ENCODE results near the gene SIPA1L3. TPM values are rescaled to one million over a fixed set of nuclear protein-coding genes. Genes with fewer than 3 reads are reported as not detected.

Gene SIPA1L3
- total and polyA plus RNA-seq, 10 of the 15 experiments (the other 5 are each of a cell fraction or from before 2014, with no cell fraction given), result 0.24 to 66.2 (median 19.1) TPM

DNA sequence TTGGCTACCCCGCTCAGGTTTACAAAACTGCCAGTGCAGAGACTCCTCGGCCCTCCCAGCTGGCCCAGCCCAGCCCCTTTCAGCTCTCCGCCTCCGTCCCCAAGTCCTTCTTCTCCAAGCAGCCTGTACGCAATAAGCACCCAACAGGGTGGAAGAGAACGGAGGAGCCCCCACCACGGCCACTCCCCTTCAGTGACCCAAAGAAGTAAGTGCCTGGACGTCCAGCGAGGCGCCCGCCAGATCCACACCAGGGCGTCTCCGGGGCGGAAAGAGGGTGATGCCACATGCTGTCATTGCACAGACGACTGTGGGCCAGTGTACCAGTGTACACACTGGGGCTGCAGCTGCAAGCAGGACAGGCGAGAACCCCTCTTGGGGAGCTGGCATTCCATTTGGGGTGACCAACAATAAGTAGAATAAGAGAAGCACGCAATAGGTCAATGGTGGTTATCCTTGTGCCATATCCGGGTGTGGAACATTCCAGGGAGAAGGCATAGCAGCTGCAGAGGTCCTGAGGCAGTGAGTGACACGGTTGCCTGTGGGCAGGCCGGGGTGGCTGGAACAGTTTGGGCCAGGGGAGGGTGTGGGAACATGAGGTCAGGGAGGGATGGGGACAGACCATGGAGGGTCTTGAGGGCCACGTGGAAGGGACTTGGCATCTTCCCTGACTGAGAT lies 275.7 kb downstream of the SIPA1L3 start:
- Histone ChIP-seq H4K20me1 (ENCODE audit: control insufficient read depth, insufficient read depth) (no peaks in the 10 kb centered on the region), H3K4me1 (ENCODE audit: control insufficient read depth, insufficient read depth, low read length) (no peaks in the 10 kb centered on the region), H3K27me3 (replicated peaks in 1 of 2; ENCODE audit: control insufficient read depth in 2 of 2, insufficient read depth in 2 of 2, low read length in 1 of 2) (no peaks in the 10 kb centered on the region), H3K9ac (ENCODE audit: control insufficient read depth, insufficient read depth, low read length) (no peak overlapping the region), H3K27ac (ENCODE audit: control insufficient read depth, insufficient read depth) (no peak overlapping the region), H3K4me3 (no peak overlapping the region), H3K4me2 (ENCODE audit: control insufficient read depth, insufficient read depth) (no peak overlapping the region), H3K79me2 (ENCODE audit: control insufficient read depth, insufficient read depth, low read length) (no peaks in the 10 kb centered on the region), H2AFZ (ENCODE audit: control insufficient read depth, low read depth, low read length) (no peak overlapping the region), H3K36me3 (ENCODE audit: control insufficient read depth in 2 of 2, insufficient read depth in 2 of 2, low read length in 1 of 2) (peaks cover 2 to 11% of the 10 kb centered on the region in 2 experiments; a peak in 3 of 4 replicates), H3K9me3 (replicated peaks; ENCODE audit: control insufficient read depth, insufficient read depth, low read length) (peaks cover 3% of the 10 kb centered on the region; the same call in 2 of the 3 replicates)
- DNase-seq (ENCODE audit: low read depth, low spot score) (no peak), FAIRE-seq (no peak), ATAC-seq (no peak)
- RAD21 ChIA-PET (ENCODE audit: unreplicated experiment), result no interaction called here
- CTCF ChIA-PET, result no interaction called here
- TF ChIP-seq TAF1 (IDR thresholded peaks at IDR 0.05; ENCODE audit: borderline replicate concordance, low read depth, low read length), result no peak
- TF ChIP-seq, protein P1, sequence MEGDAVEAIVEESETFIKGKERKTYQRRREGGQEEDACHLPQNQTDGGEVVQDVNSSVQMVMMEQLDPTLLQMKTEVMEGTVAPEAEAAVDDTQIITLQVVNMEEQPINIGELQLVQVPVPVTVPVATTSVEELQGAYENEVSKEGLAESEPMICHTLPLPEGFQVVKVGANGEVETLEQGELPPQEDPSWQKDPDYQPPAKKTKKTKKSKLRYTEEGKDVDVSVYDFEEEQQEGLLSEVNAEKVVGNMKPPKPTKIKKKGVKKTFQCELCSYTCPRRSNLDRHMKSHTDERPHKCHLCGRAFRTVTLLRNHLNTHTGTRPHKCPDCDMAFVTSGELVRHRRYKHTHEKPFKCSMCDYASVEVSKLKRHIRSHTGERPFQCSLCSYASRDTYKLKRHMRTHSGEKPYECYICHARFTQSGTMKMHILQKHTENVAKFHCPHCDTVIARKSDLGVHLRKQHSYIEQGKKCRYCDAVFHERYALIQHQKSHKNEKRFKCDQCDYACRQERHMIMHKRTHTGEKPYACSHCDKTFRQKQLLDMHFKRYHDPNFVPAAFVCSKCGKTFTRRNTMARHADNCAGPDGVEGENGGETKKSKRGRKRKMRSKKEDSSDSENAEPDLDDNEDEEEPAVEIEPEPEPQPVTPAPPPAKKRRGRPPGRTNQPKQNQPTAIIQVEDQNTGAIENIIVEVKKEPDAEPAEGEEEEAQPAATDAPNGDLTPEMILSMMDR (IDR thresholded peaks at IDR 0.05 in 2 of 3, conservative IDR thresholded peaks at IDR 0.05 in 1 of 3; ENCODE audit: control insufficient read depth in 2 of 3, extremely low read depth in 1 of 3, insufficient read depth in 1 of 3, low read depth in 3 of 3, low read length in 3 of 3), result no peak
- TF ChIP-seq ZNF24 (IDR thresholded peaks at IDR 0.05), result no peak
- TF ChIP-seq POLR2A (IDR thresholded peaks at IDR 0.05; ENCODE audit: low read depth, low read length), result no peak
- no peak for TF ChIP-seq IKZF2 (IDR thresholded peaks at IDR 0.05)
- POLR2A ChIA-PET, result no interaction called here
- in situ Hi-C loops (cut with MboI), result no loop called here
- WGBS (ENCODE audit: insufficient coverage, insufficient replicate concordance, low lambda C conversion rate, missing lambda C conversion rate), result 93% methylated on average over 21 of the region's 21 CpGs
- BruUV-seq (replicated peaks), result no TSS peak
- SMC1A ChIA-PET (ENCODE audit: uncharacterized antibody, unreplicated experiment), result no interaction called here
- intact Hi-C loops (cut with micrococcal nuclease; ENCODE audit: unreplicated experiment), result no loop called here

All from GM12878 (cell line).